OCI-LY7 (cell line): ENCODE data around the gene PRODH2. TPM values are rescaled to one million over a fixed set of nuclear protein-coding genes. Genes with fewer than 3 reads are reported as not detected.

Experiments used
- BruUV-seq: library from RNA; stranded (reverse); fragments of 400-500 nt; replicated peaks from 2 replicates; lab custom pipeline; 2021; lab: Mats Ljungman, UMichigan
- CTCF ChIA-PET: fragments of 300-600 bp; sonication (Branson Sonifier 250); formaldehyde crosslinking; loops from one replicate; lab custom pipeline; 2022; ENCODE audit warnings: antibody characterized with exemption; ENCODE audit not compliant: unreplicated experiment; lab: Charles Lee
- POLR2A ChIA-PET: fragments of 300-600 bp; sonication (Branson Sonifier 250); formaldehyde crosslinking; loops from one replicate; lab custom pipeline; 2022; ENCODE audit warnings: antibody characterized with exemption; lab: Charles Lee
- DNase-seq: peaks from one replicate; pipeline ENCODE4 v3.0.0-alpha.2; 2015; ENCODE audit warnings: low spot score
- H2AFZ ChIP-seq: fragments of 200-600 bp; sonication (generic), shearing (Covaris generic); 2 replicates; pipeline ENCODE4 v1.6.1; 2014; ENCODE audit warnings: mild to moderate bottlenecking, antibody characterized with exemption, low read length, moderate library complexity
- H3K27ac ChIP-seq: fragments of 200-600 bp; sonication (generic); 2 replicates; pipeline ENCODE4 v1.5.1; 2014; ENCODE audit warnings: mixed run types, low read depth, mild to moderate bottlenecking, moderate library complexity, low read length, inconsistent platforms; ENCODE audit not compliant: poor library complexity, severe bottlenecking
- H3K36me3 ChIP-seq: fragments of 200-600 bp; sonication (generic); 2 replicates; pipeline ENCODE4 v1.6.1; 2014; ENCODE audit warnings: mild to moderate bottlenecking, antibody characterized with exemption, low read length, moderate library complexity, mixed read lengths; ENCODE audit not compliant: insufficient read depth
- H3K4me1 ChIP-seq: fragments of 200-600 bp; sonication (generic); 2 replicates; pipeline ENCODE4 v1.5.1; 2014; ENCODE audit warnings: mild to moderate bottlenecking, low read length; ENCODE audit not compliant: insufficient read depth, poor library complexity, severe bottlenecking
- H3K4me2 ChIP-seq: fragments of 200-600 bp; sonication (generic); 2 replicates; pipeline ENCODE4 v1.6.1; 2014; ENCODE audit warnings: mild to moderate bottlenecking, low read length
- H3K4me3 ChIP-seq: fragments of 200-600 bp; sonication (generic); 2 replicates; pipeline ENCODE4 v1.5.1; 2014; ENCODE audit warnings: mild to moderate bottlenecking, low read depth, low read length; ENCODE audit not compliant: poor library complexity, severe bottlenecking
- H3K79me2 ChIP-seq: fragments of 200-600 bp; sonication (generic); 2 replicates; pipeline ENCODE4 v1.6.1; 2016; ENCODE audit warnings: low read depth, mild to moderate bottlenecking, low read length, moderate library complexity, mixed read lengths; ENCODE audit not compliant: insufficient read depth
- H3K9me2 ChIP-seq: fragments of 200-600 bp; sonication (generic); 2 replicates; pipeline ENCODE4 v1.6.1; 2016; ENCODE audit warnings: mild to moderate bottlenecking, low read length, mixed read lengths; ENCODE audit not compliant: insufficient read depth
- H3K9me3 ChIP-seq: fragments of 200-600 bp; sonication (generic); 2 replicates; pipeline ENCODE4 v1.6.1; 2014; ENCODE audit warnings: mild to moderate bottlenecking, mixed run types, low read length, mixed read lengths
- H4K20me1 ChIP-seq: fragments of 200-600 bp; sonication (generic); 2 replicates; pipeline ENCODE4 v1.6.1; 2014; ENCODE audit warnings: mild to moderate bottlenecking, antibody characterized with exemption, low read length, moderate library complexity, mixed read lengths; ENCODE audit not compliant: insufficient read depth
- CTCF ChIP-seq: fragments of 200-600 bp; sonication (generic); conservative IDR thresholded peaks from 2 replicates; pipeline ENCODE4 v1.5.1; 2014; ENCODE audit warnings: mild to moderate bottlenecking, antibody characterized with exemption, low read length, moderate library complexity, mixed read lengths
- EZH2phosphoT487 ChIP-seq: fragments of 200-600 bp; sonication (generic); IDR thresholded peaks from 2 replicates; pipeline ENCODE4 v1.6.1; 2018; ENCODE audit warnings: low read depth, borderline replicate concordance, mild to moderate bottlenecking, mixed run types, antibody characterized with exemption, low read length, moderate library complexity, mixed read lengths
- intact Hi-C: fragments of 100-400 bp; cut with micrococcal nuclease; formaldehyde crosslinking; loops from one replicate; pipeline ENCODE4 v1.10.0; 2022; ENCODE audit not compliant: unreplicated experiment
- total RNA-seq, 2 experiments: library from RNA; depleted of rRNA in 1 of 2; stranded (reverse); fragments of >200 nt in 1 of 2; shearing (Covaris generic) in 1 of 2; gene quantifications; 2 replicates each; pipeline ENCODE4 v1.2.3, GENCODE V29; 2014 to 2022

PRODH2 gene
- total RNA-seq, 2 experiments from 2014 or later, result not detected

- H3K9me2 ChIP-seq, result no peaks in the 10 kb centered on the region
- intact Hi-C loops, result no loop called here
- no TSS peak for BruUV-seq
- peak overlapping the region; percentile 79 for H3K4me2 ChIP-seq
- TF ChIP-seq EZH2phosphoT487 (no peak), CTCF (no peak)
- H4K20me1 ChIP-seq, result no peaks in the 10 kb centered on the region
- H3K27ac ChIP-seq, result no peak overlapping the region
- ChIA-PET CTCF (interaction anchor here (0.5 kb wide), 1 partner anchor 82 kb away, joined by 5 read pairs; no protein-coding TSS in a partner anchor), POLR2A (no interaction called here)
- no peak overlapping the region for H2AFZ ChIP-seq
- no peaks in the 10 kb centered on the region for H3K9me3 ChIP-seq
- H3K4me3 ChIP-seq, result no peak overlapping the region
- H3K4me1 ChIP-seq, result peaks cover 19% of the 10 kb centered on the region
- no peak for DNase-seq
- H3K36me3 ChIP-seq, result peaks cover 5% of the 10 kb centered on the region; the same call in 1 of the 2 replicates
- H3K79me2 ChIP-seq, result no peaks in the 10 kb centered on the region
Measured at GRCh38 chr19:35777086-35777841, 35.4 kb downstream of the PRODH2 start.

GRCh38 chr19:35776102-35776788 is 36.4 kb downstream of the PRODH2 start:
- Histone ChIP-seq H3K4me2 (peak overlapping the region; percentile 79), H4K20me1 (no peaks in the 10 kb centered on the region), H3K36me3 (peaks cover 2% of the 10 kb centered on the region; the same call in 1 of the 2 replicates), H3K4me1 (peaks cover 19% of the 10 kb centered on the region), H3K9me2 (no peaks in the 10 kb centered on the region), H3K79me2 (no peaks in the 10 kb centered on the region), H3K4me3 (peak overlapping the region; percentile 80), H3K9me3 (no peaks in the 10 kb centered on the region), H2AFZ (no peak overlapping the region; the same call in 1 of the 2 replicates), H3K27ac (peak overlapping the region; percentile 29)
- TF ChIP-seq EZH2phosphoT487, result no peak
- no peak for TF ChIP-seq CTCF
- TSS peak; percentile 52 for BruUV-seq
- DNase-seq, result no peak
- intact Hi-C loops, result no loop called here
- ChIA-PET CTCF (interaction anchor here (0.6 kb wide), 1 partner anchor 9 kb away, joined by 7 read pairs; no protein-coding TSS in a partner anchor), POLR2A (interaction anchor here (0.5 kb wide), 1 partner anchor 33 kb away, joined by 9 read pairs; no protein-coding TSS in a partner anchor)
